ENCODE data around the gene MRPS21. TPM values are rescaled to one million over a fixed set of nuclear protein-coding genes. Genes with fewer than 3 reads are reported as not detected.

Gene MRPS21
- total and polyA plus RNA-seq, 9 of the 15 experiments (the other 6 are each of a cell fraction or from before 2014, with no cell fraction given) = 119 to 407 (median 149) TPM

DNA sequence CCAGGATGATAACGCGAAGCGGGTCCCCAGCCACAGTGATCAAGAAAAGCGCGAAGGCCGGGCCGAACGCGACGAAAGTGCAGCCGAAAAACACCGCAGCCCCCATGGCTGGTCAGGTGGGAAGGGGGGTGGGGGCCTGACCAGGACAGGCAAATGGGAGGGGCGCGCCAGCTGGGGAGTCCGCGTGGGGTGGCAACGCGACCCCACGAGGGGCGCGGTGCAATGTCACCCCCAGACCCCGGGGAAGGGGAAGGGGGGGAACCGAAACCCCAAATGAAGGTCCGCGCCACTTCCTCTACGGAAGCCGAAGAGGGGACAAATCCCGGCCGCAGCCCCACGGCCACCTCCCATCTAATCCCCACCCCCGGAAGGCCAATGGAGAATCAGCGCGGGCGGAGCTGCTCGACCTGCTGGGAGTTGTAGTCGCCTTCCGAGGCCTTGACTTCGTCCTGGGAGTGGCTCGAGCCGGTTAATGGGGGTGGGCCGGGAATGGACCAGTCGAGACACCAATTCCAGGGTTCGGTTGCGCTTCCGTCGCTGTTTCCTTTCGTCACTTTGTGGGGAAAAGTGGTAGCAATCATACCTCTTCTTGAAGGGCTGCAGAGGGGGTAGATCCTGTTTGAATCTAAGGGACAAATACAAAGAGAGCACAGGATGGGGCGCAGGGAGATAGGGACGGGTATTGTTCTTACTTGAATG is 24.8 kb upstream of the MRPS21 start, which contains the start of gene APH1A:
Gene APH1A, minus strand, starts transcription at position 312 of the 699 bp plus-strand sequence. Its CDS starts 206 bp downstream, at position 106.
- no TSS peak for BruUV-seq (replicated peaks)
- TF ChIP-seq TAF15 (IDR thresholded peaks at IDR 0.05; ENCODE audit: low read depth, low read length) = no peak
- TF ChIP-seq SMARCB1 (IDR thresholded peaks at IDR 0.05; ENCODE audit: insufficient read length, low read depth) = no peak
- TF ChIP-seq TRIM28 (IDR thresholded peaks at IDR 0.05) = no peak
- TF ChIP-seq, protein P1, sequence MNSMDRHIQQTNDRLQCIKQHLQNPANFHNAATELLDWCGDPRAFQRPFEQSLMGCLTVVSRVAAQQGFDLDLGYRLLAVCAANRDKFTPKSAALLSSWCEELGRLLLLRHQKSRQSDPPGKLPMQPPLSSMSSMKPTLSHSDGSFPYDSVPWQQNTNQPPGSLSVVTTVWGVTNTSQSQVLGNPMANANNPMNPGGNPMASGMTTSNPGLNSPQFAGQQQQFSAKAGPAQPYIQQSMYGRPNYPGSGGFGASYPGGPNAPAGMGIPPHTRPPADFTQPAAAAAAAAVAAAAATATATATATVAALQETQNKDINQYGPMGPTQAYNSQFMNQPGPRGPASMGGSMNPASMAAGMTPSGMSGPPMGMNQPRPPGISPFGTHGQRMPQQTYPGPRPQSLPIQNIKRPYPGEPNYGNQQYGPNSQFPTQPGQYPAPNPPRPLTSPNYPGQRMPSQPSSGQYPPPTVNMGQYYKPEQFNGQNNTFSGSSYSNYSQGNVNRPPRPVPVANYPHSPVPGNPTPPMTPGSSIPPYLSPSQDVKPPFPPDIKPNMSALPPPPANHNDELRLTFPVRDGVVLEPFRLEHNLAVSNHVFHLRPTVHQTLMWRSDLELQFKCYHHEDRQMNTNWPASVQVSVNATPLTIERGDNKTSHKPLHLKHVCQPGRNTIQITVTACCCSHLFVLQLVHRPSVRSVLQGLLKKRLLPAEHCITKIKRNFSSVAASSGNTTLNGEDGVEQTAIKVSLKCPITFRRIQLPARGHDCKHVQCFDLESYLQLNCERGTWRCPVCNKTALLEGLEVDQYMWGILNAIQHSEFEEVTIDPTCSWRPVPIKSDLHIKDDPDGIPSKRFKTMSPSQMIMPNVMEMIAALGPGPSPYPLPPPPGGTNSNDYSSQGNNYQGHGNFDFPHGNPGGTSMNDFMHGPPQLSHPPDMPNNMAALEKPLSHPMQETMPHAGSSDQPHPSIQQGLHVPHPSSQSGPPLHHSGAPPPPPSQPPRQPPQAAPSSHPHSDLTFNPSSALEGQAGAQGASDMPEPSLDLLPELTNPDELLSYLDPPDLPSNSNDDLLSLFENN (IDR thresholded peaks at IDR 0.05; ENCODE audit: low read depth in 2 of 2, low read length in 2 of 2) = no peak
- TF ChIP-seq ZNF57 (CRISPR knock-in tag; IDR thresholded peaks at IDR 0.05) = no peak
- TF ChIP-seq, protein P2, sequence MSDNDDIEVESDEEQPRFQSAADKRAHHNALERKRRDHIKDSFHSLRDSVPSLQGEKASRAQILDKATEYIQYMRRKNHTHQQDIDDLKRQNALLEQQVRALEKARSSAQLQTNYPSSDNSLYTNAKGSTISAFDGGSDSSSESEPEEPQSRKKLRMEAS (CRISPR knock-in tag; IDR thresholded peaks at IDR 0.05) = peak; percentile 18; the same call in 1 of the 2 replicates
- no peak for TF ChIP-seq ZKSCAN3 (CRISPR knock-in tag; IDR thresholded peaks at IDR 0.05)
- TF ChIP-seq, protein P3, sequence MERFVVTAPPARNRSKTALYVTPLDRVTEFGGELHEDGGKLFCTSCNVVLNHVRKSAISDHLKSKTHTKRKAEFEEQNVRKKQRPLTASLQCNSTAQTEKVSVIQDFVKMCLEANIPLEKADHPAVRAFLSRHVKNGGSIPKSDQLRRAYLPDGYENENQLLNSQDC (CRISPR knock-in tag; IDR thresholded peaks at IDR 0.05) = no peak
- TF ChIP-seq ZNF121 (CRISPR knock-in tag; conservative IDR thresholded peaks at IDR 0.05) = no peak
- TF ChIP-seq, protein P4, sequence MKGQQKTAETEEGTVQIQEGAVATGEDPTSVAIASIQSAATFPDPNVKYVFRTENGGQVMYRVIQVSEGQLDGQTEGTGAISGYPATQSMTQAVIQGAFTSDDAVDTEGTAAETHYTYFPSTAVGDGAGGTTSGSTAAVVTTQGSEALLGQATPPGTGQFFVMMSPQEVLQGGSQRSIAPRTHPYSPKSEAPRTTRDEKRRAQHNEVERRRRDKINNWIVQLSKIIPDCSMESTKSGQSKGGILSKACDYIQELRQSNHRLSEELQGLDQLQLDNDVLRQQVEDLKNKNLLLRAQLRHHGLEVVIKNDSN (CRISPR knock-in tag; IDR thresholded peaks at IDR 0.05) = no peak
- TF ChIP-seq GTF2F1 (IDR thresholded peaks at IDR 0.05; ENCODE audit: low read depth, low read length) = no peak
- TF ChIP-seq ZNF23 (CRISPR knock-in tag; IDR thresholded peaks at IDR 0.05) = no peak
- TF ChIP-seq ZKSCAN1 (IDR thresholded peaks at IDR 0.05; ENCODE audit: low read depth, low read length) = no peak
- TF ChIP-seq, protein P5, sequence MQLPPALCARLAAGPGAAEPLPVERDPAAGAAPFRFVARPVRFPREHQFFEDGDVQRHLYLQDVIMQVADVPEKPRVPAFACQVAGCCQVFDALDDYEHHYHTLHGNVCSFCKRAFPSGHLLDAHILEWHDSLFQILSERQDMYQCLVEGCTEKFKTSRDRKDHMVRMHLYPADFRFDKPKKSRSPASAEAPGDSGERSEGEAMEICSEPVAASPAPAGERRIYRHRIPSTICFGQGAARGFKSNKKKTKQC (CRISPR knock-in tag; IDR thresholded peaks at IDR 0.05) = no peak
- no peak for TF ChIP-seq POLR3A (IDR thresholded peaks at IDR 0.05; ENCODE audit: borderline replicate concordance, extremely low read depth, insufficient read depth, insufficient read length)
- no peak for TF ChIP-seq RBM34 (IDR thresholded peaks at IDR 0.05; ENCODE audit: borderline replicate concordance, insufficient read depth, low read length)
- no peak for TF ChIP-seq SREBF1 (IDR thresholded peaks at IDR 0.05; ENCODE audit: borderline replicate concordance, low read depth, low read length)

More for the DNA sequence above, 24.8 kb upstream of the MRPS21 start, which contains the start of gene APH1A:
- Histone ChIP-seq H3K36me3 (ENCODE audit: control insufficient read depth, insufficient read depth, low read length) (peaks cover 33% of the 10 kb centered on the region), H3K27ac (ENCODE audit: extremely low read depth, low read depth, low read length) (peak within 1 kb of the TSS; percentile 86), H4K20me1 (replicated peaks; ENCODE audit: control insufficient read depth, insufficient read depth, low read length) (no peaks in the 10 kb centered on the region), H3K4me1 (replicated peaks in 1 of 2; ENCODE audit: control insufficient read depth in 2 of 2, insufficient read depth in 2 of 2, low read length in 2 of 2) (peaks cover 13 to 26% of the 10 kb centered on the region in 2 experiments), H3K4me2 (ENCODE audit: insufficient read depth, low read length) (peak within 1 kb of the TSS; percentile 97), H3K4me3 (peak within 1 kb of the TSS; percentile 92), H3K79me2 (ENCODE audit: control insufficient read depth, insufficient read depth, low read length) (peaks cover 21% of the 10 kb centered on the region), H2AFZ (ENCODE audit: low read depth, low read length) (peak within 1 kb of the TSS; percentile 94), H3K27me3 (ENCODE audit: control insufficient read depth in 2 of 2, insufficient read depth in 2 of 2, low read length in 2 of 2) (no peaks in the 10 kb centered on the region), H3K9me3 (replicated peaks; ENCODE audit: control insufficient read depth, insufficient read depth, low read depth, low read length) (no peaks in the 10 kb centered on the region), H3K9me1 (ENCODE audit: control insufficient read depth, insufficient read depth, low read length) (no peaks in the 10 kb centered on the region), H3K9ac (ENCODE audit: insufficient read depth in 1 of 2, low read depth in 2 of 2, low read length in 2 of 2) (peak within 1 kb of the TSS; percentile 80 to 96)
- WGBS (ENCODE audit: insufficient coverage, low coverage, missing lambda C conversion rate) = 2% methylated on average over 37 of the region's 49 CpGs
- FAIRE-seq = peak; percentile 92
- peak; percentile 97 to 98 (median 98) for DNase-seq (ENCODE audit: extremely low read depth in 1 of 4, low spot score in 3 of 4)
- CTCF ChIA-PET (ENCODE audit: low intra/inter-chr PET ratio) = no interaction called here
- ATAC-seq = peak; percentile 99
- intact Hi-C loops (cut with micrococcal nuclease) = loop anchor here (5.0 kb wide), 1 partner anchor 93 kb away; the partner anchor contains the start of gene RPRD2
- in situ Hi-C loops (cut with MboI) = no loop called here
- POLR2A ChIA-PET = interaction anchor here (0.6 to 1.5 kb wide), 8 partner anchors 9 to 425 kb away, joined by 3 to 5 read pairs (median 3); no protein-coding TSS in a partner anchor

Data from K562 (cell line).